Endothelial cell of umbilical vein (primary cell): ENCODE data around the gene EXOC6B. TPM values are rescaled to one million over a fixed set of nuclear protein-coding genes. Genes with fewer than 3 reads are reported as not detected.

Experiments used
- BruUV-seq: library from RNA; stranded (reverse); fragments of 400-500 nt; replicated peaks from 2 replicates; lab custom pipeline; 2021; lab: Mats Ljungman, UMichigan
- CTCF ChIA-PET: fragments of 300-600, 350-600 bp; sonication (Branson Sonifier 250); formaldehyde crosslinking; loops from one replicate; lab custom pipeline; 2021; ENCODE audit warnings: antibody characterized with exemption, inconsistent platforms; lab: Charles Lee
- POLR2A ChIA-PET: fragments of 300-600, 350-600 bp; sonication (Branson Sonifier 250); formaldehyde crosslinking; loops from one replicate; lab custom pipeline; 2021; ENCODE audit warnings: antibody characterized with exemption, inconsistent platforms; lab: Charles Lee
- DNase-seq: peaks from one replicate; pipeline ENCODE4 v3.0.0-alpha.2; 2011; ENCODE audit warnings: low read depth, low spot score
- FAIRE-seq: peaks from 2 replicates; lab custom pipeline; 2011; peaks lifted over from hg19 to GRCh38; lab: Jason Lieb, UNC
- H2AFZ ChIP-seq: 2 replicates; pipeline ENCODE4 v1.6.0; 2012; ENCODE audit warnings: low read depth, low read length, control low read depth, inconsistent platforms
- H3K27ac ChIP-seq: 2 replicates; pipeline ENCODE4 v1.5.1; 2011; ENCODE audit warnings: low read depth, mild to moderate bottlenecking, control low read depth, low read length, moderate library complexity; ENCODE audit not compliant: insufficient read depth
- H3K27me3 ChIP-seq, 2 experiments: 2 replicates each; pipeline versions ENCODE4 v1.6.0 to v1.6.1; 2011; ENCODE audit warnings: low read length in 2 of 2, mixed read lengths in 1 of 2; ENCODE audit not compliant: control insufficient read depth in 2 of 2, insufficient read depth in 2 of 2
- H3K36me3 ChIP-seq, 2 experiments: 2 replicates in 1 of 2; 3 replicates in 1 of 2; pipeline ENCODE4 v1.5.1; 2011; ENCODE audit warnings: low read length in 2 of 2, mild to moderate bottlenecking in 1 of 2, moderate library complexity in 1 of 2; ENCODE audit not compliant: control insufficient read depth in 2 of 2, insufficient read depth in 2 of 2; ENCODE audit errors: extremely low read depth in 1 of 2
- H3K4me1 ChIP-seq: 3 replicates; pipeline ENCODE4 v1.5.1; 2011; ENCODE audit warnings: mild to moderate bottlenecking, low read length; ENCODE audit not compliant: control insufficient read depth, insufficient read depth; ENCODE audit errors: extremely low read depth
- H3K4me2 ChIP-seq: 2 replicates; pipeline ENCODE4 v1.6.1; 2011; ENCODE audit warnings: low read length, control low read depth, mixed read lengths; ENCODE audit not compliant: insufficient read depth
- H3K4me3 ChIP-seq, 3 experiments: fragments of 200-600 bp in 1 of 3; sonication (generic), shearing (Covaris generic) in 1 of 3; replicated peaks in 1 of 3; 2 replicates each; pipeline ENCODE4 v1.5.1; 2011 to 2016; ENCODE audit warnings: control low read depth in 3 of 3, low read length in 3 of 3, mild to moderate bottlenecking in 2 of 3, inconsistent platforms in 1 of 3, low read depth in 1 of 3, moderate library complexity in 1 of 3; ENCODE audit not compliant: insufficient read depth in 1 of 3
- H3K79me2 ChIP-seq: 2 replicates; pipeline ENCODE4 v1.6.0; 2012; ENCODE audit warnings: low read length, inconsistent platforms; ENCODE audit not compliant: control insufficient read depth, insufficient read depth
- H3K9ac ChIP-seq: replicated peaks from 2 replicates; pipeline ENCODE3; 2011; ENCODE audit warnings: low read length, control low read depth; ENCODE audit not compliant: insufficient read depth; ENCODE audit errors: extremely low read depth
- H3K9me1 ChIP-seq: replicated peaks from 3 replicates; pipeline ENCODE4 v1.6.0; 2011; ENCODE audit warnings: mild to moderate bottlenecking, low read length; ENCODE audit not compliant: control insufficient read depth, insufficient read depth; ENCODE audit errors: extremely low read depth
- H3K9me3 ChIP-seq: replicated peaks from 2 replicates; pipeline ENCODE4 v1.5.1; 2012; ENCODE audit warnings: low read length, inconsistent platforms; ENCODE audit not compliant: control insufficient read depth, insufficient read depth
- H4K20me1 ChIP-seq: replicated peaks from 2 replicates; pipeline ENCODE3; 2011; ENCODE audit warnings: mild to moderate bottlenecking, low read length; ENCODE audit not compliant: control insufficient read depth, insufficient read depth; ENCODE audit errors: extremely low read depth
- CTCF ChIP-seq, 2 donors: IDR thresholded peaks; 1 replicate in 1 of 2; 2 replicates in 1 of 2; pipeline ENCODE4 v1.5.1; 2011; ENCODE audit warnings: low read length in 2 of 2, mild to moderate bottlenecking in 2 of 2, moderate library complexity in 2 of 2, control low read depth in 1 of 2, inconsistent platforms in 1 of 2, low read depth in 1 of 2; ENCODE audit not compliant: insufficient read depth in 1 of 2; ENCODE audit errors: extremely low read depth in 1 of 2
- EZH2 ChIP-seq: IDR thresholded peaks from 2 replicates; pipeline ENCODE4 v1.6.1; 2012; ENCODE audit warnings: borderline replicate concordance, low read depth, mild to moderate bottlenecking, moderate library complexity, low read length, inconsistent platforms; ENCODE audit not compliant: severe bottlenecking
- FOS ChIP-seq: IDR thresholded peaks from 2 replicates; pipeline ENCODE4 v1.6.1; 2011; ENCODE audit warnings: mild to moderate bottlenecking, low read length, moderate library complexity, borderline replicate concordance; ENCODE audit not compliant: insufficient read depth
- GATA2 ChIP-seq: IDR thresholded peaks from 2 replicates; pipeline ENCODE4 v1.7.0; 2011; ENCODE audit warnings: low read depth, mild to moderate bottlenecking, moderate library complexity, mixed read lengths, low read length; ENCODE audit not compliant: insufficient read length, insufficient read depth
- JUN ChIP-seq: IDR thresholded peaks from 2 replicates; pipeline ENCODE4 v1.6.1; 2011; ENCODE audit warnings: borderline replicate concordance, low read depth; ENCODE audit not compliant: insufficient read length, insufficient read depth
- MAX ChIP-seq: IDR thresholded peaks from 2 replicates; pipeline ENCODE4 v1.6.1; 2011; ENCODE audit not compliant: insufficient read depth, insufficient read length
- MYC ChIP-seq: IDR thresholded peaks from one replicate; pipeline ENCODE4 v1.6.1; 2011; ENCODE audit warnings: mild to moderate bottlenecking, low read depth, low read length
- POLR2A ChIP-seq: IDR thresholded peaks from 2 replicates; pipeline ENCODE4 v1.6.1; 2012; ENCODE audit warnings: low read depth, mild to moderate bottlenecking, control low read depth, low read length
- POLR2AphosphoS5 ChIP-seq: IDR thresholded peaks from 2 replicates; pipeline ENCODE4 v1.6.1; 2012; ENCODE audit warnings: low read depth, mild to moderate bottlenecking, control low read depth, low read length, moderate library complexity; ENCODE audit not compliant: insufficient read depth
- dilution Hi-C: fragments of 300-500 bp; cut with MboI; formaldehyde crosslinking; loops from one replicate; pipeline ENCODE4 v1.15.0; 2019; ENCODE audit warnings: low sequenced_read_pairs; ENCODE audit not compliant: extremely low pct_ligation_motif_present
- intact Hi-C: fragments of 100-400 bp; cut with micrococcal nuclease; formaldehyde crosslinking; loops from one replicate; pipeline ENCODE4 v1.10.0; 2022
- polyA plus RNA-seq, 4 experiments: library from polyadenylated mRNA; depleted of rRNA in 3 of 4; stranded (reverse) in 3 of 4; unstranded in 1 of 4; fragments of >200 nt; gene quantifications; 2 replicates each; pipeline versions ENCODE4 v1.2.1 to v1.2.3, GENCODE V29; 2011 to 2012; ENCODE audit warnings: missing spikeins in 1 of 4
- total RNA-seq: library from RNA; stranded (reverse); gene quantifications from 2 replicates; pipeline ENCODE4 v1.2.3, GENCODE V29; 2021

Gene EXOC6B
- total and polyA plus RNA-seq, 2 donors (not counting 3 experiments of a cell fraction or from before 2014, with no cell fraction given) = 10.8 to 34.8 TPM

GRCh38 chr2:72554381-72554780 is 271.5 kb downstream of the EXOC6B start:
- Histone ChIP-seq H3K9ac (no peak overlapping the region), H3K4me2 (no peak overlapping the region), H3K4me3 (no peak overlapping the region), H3K9me1 (no peaks in the 10 kb centered on the region), H3K36me3 (no peaks in the 10 kb centered on the region), H3K9me3 (no peaks in the 10 kb centered on the region), H4K20me1 (no peaks in the 10 kb centered on the region), H3K27ac (no peak overlapping the region), H3K79me2 (no peaks in the 10 kb centered on the region), H2AFZ (no peak overlapping the region), H3K4me1 (peaks cover 9% of the 10 kb centered on the region), H3K27me3 (no peaks in the 10 kb centered on the region)
- no peak for FAIRE-seq
- DNase-seq = no peak
- TF ChIP-seq MAX = no peak
- dilution Hi-C loops (no loop called here), intact Hi-C loops (no loop called here)
- no TSS peak for BruUV-seq
- ChIA-PET CTCF (no interaction called here), POLR2A (no interaction called here)

GRCh38 chr2:72548081-72548764 is 277.6 kb downstream of the EXOC6B start:
- Histone ChIP-seq H4K20me1 (no peaks in the 10 kb centered on the region), H3K4me3 (no peak overlapping the region), H3K4me2 (peak overlapping the region; percentile 52), H3K79me2 (no peaks in the 10 kb centered on the region), H3K9me3 (no peaks in the 10 kb centered on the region), H3K9me1 (no peaks in the 10 kb centered on the region), H3K27ac (peak overlapping the region; percentile 17), H3K9ac (no peak overlapping the region), H3K27me3 (no peaks in the 10 kb centered on the region), H3K36me3 (no peaks in the 10 kb centered on the region), H3K4me1 (peaks cover 28% of the 10 kb centered on the region), H2AFZ (no peak overlapping the region)
- peak; percentile 65 for DNase-seq
- POLR2A ChIA-PET = no interaction called here
- intact Hi-C loops (loop anchor here (1.0 kb wide), 1 partner anchor 14 kb away; no protein-coding TSS in a partner anchor), dilution Hi-C loops (no loop called here)
- peak; percentile 60 for FAIRE-seq
- CTCF ChIA-PET = interaction anchor here (1.0 to 1.1 kb wide), 2 partner anchors 16 to 624 kb away, joined by 3 to 5 read pairs; no protein-coding TSS in a partner anchor
- peak; percentile 63 for TF ChIP-seq POLR2AphosphoS5
- TF ChIP-seq FOS = peak; percentile 13
- TF ChIP-seq EZH2 = no peak
- TF ChIP-seq MAX = no peak
- TF ChIP-seq CTCF (IDR thresholded peaks at IDR 0.05; ENCODE audit: extremely low read depth in 1 of 2, insufficient read depth in 1 of 2, low read depth in 1 of 2, low read length in 2 of 2) = no peak
- TF ChIP-seq POLR2A = no peak
- no peak for TF ChIP-seq MYC
- no peak for TF ChIP-seq JUN
- peak; percentile 93 for TF ChIP-seq GATA2
- no TSS peak for BruUV-seq
